HG03025 (cell line): ENCODE results near the gene POTEM.
"Not testable (repeated sequence)": the region's sequence is repeated elsewhere in the genome, so short reads cannot be mapped to it uniquely, and the experiment has no call there.

ENCODE experiments used
- ATAC-seq: cut with Tn5 transposase; IDR thresholded peaks from one replicate; pipeline ENCODE4 v1.9.1; 2021; ENCODE audit warnings: mild to moderate bottlenecking, moderate library complexity; ENCODE audit not compliant: unreplicated experiment, low FRiP score

The POTEM gene

DNA sequence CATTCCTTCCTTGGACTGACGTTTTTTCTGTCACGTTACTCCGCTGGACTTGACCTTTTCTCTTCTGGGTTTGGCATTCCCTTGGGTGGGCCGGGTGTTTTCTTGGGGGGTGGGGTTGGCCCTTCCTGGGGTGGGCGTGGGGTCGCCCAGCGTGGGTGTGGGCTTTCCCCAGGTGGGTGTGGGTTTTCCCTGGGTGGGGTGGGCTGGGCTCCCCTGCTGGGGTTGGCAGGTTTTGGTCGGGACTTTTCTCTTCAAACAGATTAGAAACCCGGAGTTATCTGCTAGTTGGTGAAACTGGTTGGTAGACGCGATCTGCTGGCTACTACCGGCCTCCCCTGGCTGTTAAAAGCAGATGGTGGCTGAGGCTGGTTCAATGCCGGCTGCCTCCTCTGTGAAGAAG, at the start of gene POTEM:
POTEM (plus strand) TSS at position 301 of the 400 bp plus-strand sequence; CDS start at position 353, 52 bp downstream.
- not testable (repeated sequence) for ATAC-seq

DNA sequence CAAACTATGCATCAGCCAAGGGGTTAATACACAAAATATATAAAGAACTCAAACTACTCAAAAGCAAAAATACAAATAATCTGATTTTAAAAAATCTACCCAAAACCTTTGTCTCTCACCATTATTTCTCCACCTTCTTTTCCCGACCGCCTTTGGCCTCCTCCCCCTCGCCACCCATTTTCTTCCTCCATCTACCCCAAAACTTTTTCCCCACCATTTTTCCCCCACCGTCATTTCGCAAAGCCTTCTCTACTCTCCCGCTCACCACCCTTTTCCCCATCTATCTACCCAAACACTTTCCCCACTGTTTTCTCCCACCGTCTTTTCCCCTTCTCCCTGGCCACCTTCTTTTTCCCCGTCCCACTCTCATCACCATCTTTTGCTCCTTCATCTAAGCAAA, 48.9 kb upstream of the POTEM start:
- not testable (repeated sequence) for ATAC-seq

DNA sequence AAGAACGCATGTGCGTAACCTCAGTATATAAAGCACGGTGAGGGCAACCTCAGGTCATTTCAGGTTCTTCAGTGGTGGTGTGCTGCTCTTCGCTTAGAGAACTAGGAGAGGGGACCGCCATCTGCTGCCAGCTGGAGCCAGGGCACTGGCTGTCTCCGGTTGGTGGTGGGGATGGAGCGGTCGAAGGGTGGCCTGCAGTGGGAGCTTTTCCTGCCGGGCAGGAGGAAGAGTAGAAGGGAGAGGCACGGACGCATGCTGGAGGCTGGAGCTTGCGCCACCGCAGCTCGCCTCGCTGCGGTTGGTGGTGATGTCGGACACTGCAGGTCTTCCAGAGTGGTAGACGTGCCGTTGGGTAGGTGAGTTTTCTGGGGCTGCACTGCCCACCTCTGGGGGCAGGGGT, 47.2 kb upstream of the POTEM start:
- ATAC-seq, result not testable (repeated sequence)

DNA sequence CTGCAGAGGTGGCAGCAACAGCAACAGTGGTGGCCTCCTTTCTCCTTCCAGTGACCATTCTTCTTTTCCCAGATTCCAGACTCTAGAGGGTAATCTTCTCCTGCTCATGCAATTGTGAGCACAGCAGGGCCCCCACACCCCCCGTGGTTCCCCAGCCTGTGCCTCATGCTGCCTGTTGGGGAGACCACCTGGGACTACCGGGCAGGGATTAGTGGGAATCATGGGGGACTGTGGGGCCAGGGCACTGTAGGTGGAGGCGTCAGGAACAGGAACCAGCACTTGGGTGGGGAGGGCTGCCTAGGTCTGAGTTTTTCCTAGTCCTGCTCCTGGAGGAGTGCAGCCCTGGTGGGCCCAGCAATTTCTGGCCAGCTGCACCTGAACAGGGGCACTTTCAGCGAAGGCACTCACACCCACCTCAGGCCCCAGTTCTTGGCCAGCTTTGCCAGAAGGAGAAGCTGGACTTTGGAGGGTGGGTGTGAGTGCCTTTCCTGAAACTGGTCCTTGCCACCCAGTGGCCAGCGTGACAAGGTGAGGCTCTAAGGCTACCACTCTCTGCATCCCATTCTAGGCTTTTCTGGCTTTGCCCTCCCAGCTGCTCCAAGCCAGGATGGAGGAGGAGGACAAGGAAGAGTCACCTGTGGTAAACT, 46.1 kb upstream of the POTEM start:
- not testable (repeated sequence) for ATAC-seq

DNA sequence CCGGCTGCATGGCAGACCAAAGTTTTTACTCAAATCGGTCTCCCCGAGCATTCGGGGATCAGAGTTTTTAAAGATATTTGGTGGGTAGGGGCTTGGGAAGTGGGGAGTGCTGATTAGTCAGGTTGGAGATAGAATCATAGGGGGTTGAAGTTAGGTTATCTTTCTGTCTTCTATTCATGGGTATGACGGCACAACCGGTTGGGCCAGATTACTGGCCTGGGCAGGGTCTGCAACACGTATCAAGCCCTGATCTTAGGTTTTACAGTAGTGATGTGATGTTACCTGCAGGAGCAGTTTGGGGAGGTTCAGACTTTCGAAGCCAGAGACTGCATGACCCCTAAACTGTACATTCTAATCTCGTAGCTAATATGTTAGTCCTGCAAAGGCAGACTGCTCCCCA, 30.4 kb upstream of the POTEM start:
- not testable (repeated sequence) for ATAC-seq

DNA sequence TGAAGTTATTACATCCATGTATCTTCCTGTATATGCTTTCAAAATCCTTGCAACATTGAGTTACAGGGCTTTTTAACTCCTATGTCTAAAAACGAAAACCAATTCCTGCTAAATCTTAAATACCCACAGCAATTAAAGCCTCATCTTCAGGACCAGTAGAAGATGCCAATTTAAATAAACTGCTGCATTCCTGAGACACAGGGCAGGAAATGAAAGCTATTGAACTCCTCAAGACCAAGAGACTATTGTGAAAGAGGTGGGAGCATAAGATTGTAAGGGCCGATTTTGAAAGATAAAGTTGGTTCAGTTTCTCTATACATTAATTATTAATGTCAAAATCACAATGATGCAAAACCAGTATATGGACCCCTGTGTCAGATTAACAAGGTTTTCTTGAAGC, 28.5 kb upstream of the POTEM start:
- ATAC-seq, result not testable (repeated sequence)

DNA sequence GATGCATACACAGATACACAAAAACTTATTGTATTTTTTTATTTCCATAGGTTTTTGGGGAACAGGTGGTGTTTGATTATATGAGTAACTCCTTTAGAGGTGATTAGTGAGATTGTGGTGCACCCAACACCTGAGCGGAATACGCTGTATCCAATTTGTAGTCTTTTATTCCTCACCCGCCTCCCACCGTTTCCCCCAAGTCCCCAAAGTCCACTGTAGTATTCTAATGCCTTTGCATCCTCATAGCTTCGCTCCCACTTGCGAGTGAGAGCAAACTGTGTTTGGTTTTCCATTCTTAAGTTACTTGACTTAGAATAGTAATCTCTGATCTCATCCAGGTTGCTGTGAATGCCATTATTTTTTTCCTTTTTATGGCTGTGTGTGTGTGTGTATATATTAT, 17.3 kb upstream of the POTEM start:
- not testable (repeated sequence) for ATAC-seq

DNA sequence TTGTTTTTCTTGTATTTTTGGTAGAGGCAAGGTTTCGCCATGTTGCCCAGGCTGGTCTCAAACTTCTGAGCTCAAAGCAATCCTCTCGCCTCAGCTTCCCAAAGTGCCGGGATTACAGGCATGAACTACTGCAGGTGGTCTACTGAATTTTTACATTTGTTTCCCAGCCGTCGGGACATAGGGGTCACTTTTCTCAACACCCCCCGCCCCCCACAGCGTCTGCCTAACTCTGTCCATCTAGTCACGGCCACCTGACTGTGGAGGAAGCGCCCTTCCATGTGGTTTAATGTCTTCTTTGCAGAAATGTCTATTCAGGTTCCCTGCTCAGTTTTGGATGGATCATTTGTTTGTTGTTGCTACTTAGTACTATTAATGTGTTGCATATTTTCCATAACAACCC, 14.1 kb upstream of the POTEM start:
- not testable (repeated sequence) for ATAC-seq

DNA sequence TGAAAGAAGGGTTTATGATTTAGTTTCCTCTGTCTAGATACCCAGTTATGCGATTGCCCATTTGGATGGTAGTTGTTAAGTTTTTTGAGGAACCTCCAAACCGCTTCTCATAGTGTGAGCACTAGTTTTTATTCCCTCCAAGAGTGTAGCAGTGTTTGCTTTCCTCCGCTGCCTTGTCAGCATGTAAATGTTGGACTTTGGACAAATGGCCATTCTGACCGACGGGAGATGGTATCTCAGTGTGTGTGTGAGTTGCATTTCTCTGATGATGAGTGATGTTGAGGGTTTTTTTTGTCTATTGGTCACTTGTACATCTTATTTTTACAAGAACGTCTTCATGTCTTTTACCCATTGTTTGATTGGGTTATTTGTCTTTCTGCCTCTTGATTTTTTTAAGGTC, 11.4 kb upstream of the POTEM start:
- not testable (repeated sequence) for ATAC-seq

DNA sequence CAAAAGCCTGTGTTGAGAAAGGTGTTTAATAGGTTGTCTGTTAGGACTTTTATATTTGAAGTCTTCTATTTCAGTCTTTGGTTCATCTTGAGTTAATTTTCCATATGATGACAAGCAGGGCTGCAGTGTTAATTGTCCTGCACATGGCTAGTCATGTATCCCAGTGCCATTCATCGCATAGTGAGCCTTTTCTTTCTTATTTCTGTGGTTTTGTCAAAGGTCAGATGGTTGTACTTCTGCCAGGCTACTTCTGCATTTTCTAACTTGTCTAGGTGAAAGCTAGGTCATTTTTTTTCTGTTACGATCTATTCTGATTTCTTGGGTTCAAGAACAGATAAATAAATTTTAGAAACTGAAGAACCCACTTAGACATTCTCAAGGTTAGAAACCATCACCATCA, 5.7 kb upstream of the POTEM start:
- ATAC-seq, result not testable (repeated sequence)

DNA sequence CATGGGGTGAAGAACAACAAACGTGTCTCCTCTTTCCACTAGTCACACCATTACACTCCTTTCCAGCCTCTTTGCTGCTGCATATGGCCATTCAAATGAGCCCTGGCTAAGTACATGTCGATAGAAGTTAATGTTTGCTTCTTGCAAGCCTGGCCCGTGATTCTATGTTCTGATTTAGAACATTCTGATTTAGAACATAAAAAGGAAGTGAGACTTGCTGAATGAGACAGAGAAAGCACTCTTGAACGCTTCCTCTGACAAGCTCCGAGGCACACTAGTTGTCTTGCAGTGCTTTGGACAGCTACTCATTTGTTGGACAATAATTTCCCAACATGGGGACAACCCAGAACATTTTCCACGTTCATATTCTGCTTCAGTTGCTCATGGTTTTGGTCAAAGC, 5.1 kb upstream of the POTEM start:
- ATAC-seq, result peak; percentile 51

DNA sequence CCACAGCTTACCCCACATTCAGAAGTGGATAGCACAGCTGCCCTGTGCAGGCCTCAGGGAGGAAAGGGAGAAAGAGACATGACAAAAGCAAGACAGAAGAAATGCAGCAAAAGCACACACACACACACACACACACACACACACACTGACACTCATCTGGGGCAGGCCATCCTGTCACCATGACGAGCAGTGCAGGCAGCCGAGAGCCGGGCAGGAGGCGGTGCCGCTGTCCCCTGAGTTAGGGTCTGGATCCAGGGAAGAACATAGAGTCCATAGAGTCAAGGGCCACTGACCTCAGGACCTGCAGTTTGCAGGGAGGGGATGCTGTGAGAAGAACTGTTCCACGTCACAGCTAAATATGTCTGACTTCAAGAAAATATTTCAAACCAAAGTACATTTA, 4.0 kb upstream of the POTEM start:
- not testable (repeated sequence) for ATAC-seq

DNA sequence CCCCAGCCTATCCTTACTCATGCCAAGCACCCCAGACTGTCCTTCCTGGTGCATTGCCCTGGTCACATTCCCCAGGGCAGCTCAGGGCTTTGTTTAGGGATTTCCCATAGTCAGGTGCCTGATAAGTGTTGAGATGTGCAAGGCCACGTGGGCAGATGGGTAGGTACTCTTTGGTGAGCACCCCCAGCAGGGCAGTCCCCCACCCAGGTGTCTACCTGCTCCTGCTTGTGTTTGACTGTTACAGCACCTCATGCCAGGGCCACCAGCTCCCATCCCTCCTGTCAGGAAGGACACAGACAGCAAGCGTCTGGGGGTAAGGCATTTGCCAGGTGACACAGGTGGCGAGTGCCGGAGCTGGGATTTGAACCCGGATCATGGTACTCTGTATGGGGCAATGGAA, 2.4 kb upstream of the POTEM start:
- ATAC-seq, result not testable (repeated sequence)

DNA sequence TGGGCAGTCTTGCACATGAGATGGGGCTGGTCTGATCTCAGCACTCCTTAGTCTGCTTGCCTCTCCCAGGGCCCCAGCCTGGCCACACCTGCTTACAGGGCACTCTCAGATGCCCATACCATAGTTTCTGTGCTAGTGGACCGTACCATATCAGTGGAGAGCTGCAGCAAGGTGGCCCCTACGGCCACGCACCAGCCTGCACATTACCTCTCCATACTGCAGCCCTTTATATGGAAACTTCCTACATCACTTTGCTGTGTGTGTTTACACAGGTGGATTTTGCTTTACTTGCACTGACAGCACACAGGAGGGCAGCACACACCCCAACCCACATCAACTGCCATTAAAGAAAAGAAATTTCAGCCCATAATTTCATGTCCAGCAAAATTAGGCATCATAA, 35.3 kb downstream of the POTEM start:
- not testable (repeated sequence) for ATAC-seq

DNA sequence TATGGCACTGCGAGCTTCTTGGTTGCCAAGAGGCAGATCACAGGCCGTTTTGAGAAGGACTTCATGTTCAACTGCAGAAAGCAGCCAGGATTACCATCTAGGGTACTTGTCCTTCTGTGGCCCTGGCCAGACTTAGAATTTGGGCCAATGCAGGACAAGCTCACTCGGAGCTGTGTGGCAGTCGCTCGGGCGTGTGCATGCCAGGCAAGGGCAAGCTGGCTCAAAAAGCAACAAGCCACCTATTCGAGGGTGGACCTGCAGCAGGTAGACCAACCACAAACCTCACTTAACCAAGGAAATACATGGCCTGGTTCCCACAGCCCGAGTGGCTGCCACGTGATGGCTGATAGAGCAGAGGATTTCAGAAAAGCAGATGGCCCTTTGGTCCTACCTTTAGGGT, 39.3 kb downstream of the POTEM start:
- not testable (repeated sequence) for ATAC-seq

DNA sequence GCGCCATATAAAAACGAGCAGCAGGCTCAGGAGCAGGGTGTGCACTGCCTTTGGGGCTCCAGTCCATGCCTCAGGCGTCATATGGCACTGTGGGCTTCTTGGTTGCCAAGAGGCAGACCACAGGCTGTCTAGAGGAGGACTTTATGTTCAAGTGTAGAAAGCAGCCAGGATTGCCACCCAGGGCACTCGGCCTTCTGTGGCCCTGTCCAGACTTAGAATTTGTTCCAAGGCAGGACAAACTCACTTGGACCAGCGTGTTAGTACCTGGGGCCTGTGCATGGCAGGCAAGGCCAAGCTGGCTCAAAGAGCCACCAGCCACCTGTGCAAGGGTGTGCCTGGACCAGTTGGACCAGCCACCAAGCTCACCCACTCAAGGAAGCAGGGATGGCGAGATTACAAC, 40.4 kb downstream of the POTEM start:
- ATAC-seq, result not testable (repeated sequence)

DNA sequence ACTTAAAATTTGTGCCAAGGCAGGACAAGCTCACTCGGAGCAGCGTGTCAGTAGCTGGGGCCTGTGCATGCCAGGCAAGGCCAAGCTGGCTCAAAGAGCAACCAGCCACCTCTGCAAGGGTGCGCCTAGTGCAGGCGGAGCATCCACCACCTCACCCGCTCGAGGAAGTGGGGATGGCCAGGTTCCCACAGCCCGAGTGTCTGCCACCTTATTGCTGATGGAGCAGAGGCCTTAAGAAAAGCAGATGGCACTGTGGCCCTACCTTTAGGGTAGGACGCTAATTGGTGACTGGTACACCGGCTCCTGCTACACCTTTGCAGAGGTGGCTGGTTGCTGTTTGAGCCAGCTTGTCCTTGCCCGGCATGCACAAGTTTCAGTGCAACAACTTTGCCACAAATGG, 43.8 kb downstream of the POTEM start:
- ATAC-seq, result not testable (repeated sequence)

DNA sequence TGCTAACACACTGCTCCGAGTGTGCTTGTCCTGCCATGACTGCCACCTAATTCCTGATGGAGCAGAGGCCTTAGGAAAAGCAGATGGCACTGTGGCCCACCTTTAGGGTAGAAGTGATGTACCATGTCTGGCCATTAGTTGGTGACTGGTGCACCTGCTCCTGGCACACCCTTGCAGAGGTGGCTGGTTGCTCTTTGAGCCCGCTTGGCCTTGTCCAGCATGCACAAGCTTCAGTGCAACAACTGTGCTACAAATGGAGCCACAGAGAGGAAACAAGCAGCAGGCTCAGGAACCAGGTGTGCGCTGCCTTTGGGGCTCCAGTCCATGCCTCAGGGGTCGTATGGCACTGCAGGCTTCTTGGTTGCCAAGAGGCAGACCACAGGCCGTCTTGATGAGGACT, 44.5 kb downstream of the POTEM start:
- not testable (repeated sequence) for ATAC-seq

DNA sequence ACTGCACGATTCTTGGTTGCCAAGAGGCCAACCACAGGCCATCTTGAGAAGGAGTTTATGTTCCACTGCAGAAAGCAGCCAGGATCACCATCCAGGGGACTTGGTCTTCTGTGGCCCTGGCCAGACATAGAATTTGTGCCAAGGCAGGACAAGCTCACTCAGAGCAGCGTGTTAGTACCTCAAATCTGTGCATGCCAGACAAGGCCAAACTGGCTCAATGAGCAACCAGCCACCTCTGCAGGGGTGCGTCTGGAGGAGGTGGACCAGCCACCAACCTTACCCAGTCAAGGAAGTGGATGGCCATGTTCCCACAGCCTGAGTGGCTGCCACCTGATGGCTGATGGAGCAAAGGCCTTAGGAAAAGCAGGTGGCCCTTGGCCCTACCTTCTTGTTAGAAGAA, 48.0 kb downstream of the POTEM start:
- ATAC-seq, result not testable (repeated sequence)

DNA sequence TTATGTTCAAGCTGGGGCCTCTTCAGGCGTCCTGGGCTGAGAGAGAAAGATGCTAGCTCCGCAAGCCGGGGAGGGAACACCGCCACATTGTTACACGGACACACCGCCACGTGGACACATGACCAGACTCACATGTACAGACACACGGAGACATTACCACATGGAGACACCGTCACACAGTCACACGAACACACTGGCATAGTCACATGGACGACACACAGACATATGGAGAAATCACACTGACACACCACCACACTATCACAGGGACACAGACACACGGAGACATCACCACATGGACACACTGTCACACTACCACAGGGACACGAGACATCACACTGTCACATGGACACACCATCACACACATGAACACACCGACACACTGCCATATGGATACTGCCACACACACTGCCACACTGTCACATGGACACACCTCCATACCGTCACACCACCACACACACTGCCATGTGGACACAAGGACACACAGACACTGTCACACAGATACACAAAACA, 57.9 kb downstream of the POTEM start:
- ATAC-seq, result not testable (repeated sequence)

DNA sequence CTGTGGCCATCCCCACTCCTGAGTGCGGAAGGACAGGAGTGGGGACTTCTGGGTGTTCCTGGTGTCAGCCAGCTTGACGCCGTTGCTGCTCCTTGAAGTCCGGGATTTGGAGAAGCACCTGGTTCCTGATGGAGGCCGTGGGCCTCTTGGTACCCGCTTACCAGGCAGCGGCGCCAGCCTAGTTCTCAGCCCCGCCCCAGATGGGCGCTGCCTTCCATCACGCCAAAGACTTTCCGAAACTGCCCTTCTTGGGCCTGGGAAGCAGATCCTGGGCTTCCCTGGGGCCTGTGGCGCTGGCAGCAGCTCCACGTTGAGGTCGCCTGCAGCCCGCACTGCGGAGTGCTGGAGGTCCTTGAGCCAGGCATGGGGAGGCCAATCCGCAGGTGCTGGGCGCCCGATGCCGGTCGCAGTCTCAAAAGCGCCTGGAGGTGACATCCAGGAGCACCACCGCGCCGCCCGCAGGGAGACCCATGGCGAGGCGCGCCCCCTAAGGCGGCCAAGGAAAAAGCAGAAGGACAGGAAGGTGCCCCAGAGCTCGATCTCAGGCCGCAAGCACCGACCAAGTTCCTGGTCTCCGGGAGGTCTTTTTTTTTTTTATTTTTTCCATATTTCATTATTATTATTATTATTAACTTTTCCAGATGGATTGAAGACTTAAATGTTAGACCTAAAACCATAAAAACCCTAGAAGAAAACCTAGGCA, 59.6 kb downstream of the POTEM start:
- not testable (repeated sequence) for ATAC-seq

DNA sequence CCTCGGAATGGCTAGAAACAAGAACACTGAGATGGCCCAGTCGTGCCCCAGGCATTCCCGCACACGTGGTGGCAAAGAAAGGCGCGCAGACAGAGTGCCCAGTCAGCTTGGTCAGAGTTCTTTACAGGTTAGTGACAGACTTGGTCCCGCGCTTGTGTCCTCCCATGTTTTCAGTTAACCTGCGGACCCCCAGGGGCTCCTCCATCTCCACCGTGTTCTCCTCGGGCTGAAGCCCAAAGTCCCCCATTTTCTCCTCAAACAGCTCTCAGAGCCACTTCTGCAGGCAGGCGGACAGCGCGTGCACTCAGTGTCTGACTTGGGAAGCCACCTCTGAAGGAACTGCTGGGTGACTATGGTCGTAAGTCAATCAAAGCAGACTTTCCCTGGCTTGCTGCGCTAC, 60.7 kb downstream of the POTEM start:
- ATAC-seq, result not testable (repeated sequence)
